ENCODE results near the gene CCDC6. TPM values are rescaled to one million over a fixed set of nuclear protein-coding genes. Genes with fewer than 3 reads are reported as not detected.

CCDC6 gene
- total and polyA plus RNA-seq, 2 of the 8 experiments (the other 6 are each of a cell fraction or from before 2014, with no cell fraction given): 42.2 to 74.4 TPM

GRCh38 chr10:59878915-59879314 is 27.4 kb downstream of the CCDC6 start:
- Histone ChIP-seq H4K5ac (ENCODE audit: insufficient read length, low read depth, low read length) (no peak overlapping the region), H2BK15ac (ENCODE audit: low read length) (no peak overlapping the region), H3K36me3 (ENCODE audit: control insufficient read depth in 2 of 4, insufficient read depth in 4 of 4, low read length in 3 of 4) (no peaks in the 10 kb centered on the region; a peak in 1 of 8 replicates), H4K8ac (ENCODE audit: extremely low read depth, insufficient read depth, low read length) (no peak overlapping the region), H3K9me3 (ENCODE audit: insufficient read depth in 2 of 2, low read depth in 1 of 2, low read length in 1 of 2) (no peaks in the 10 kb centered on the region), H3K4me1 (replicated peaks in 1 of 4; ENCODE audit: control insufficient read depth in 3 of 4, insufficient read depth in 4 of 4, low read length in 3 of 4) (peaks cover 2 to 26% (median 8%) of the 10 kb centered on the region in 4 experiments; a peak in 3 of 7 replicates), H3K23ac (ENCODE audit: insufficient read length) (no peak overlapping the region), H3K4ac (replicated peaks; ENCODE audit: insufficient read length, low read depth, low read length) (no peak overlapping the region), H2BK20ac (ENCODE audit: low read length) (no peak overlapping the region), H3K9ac (replicated peaks in 1 of 4; ENCODE audit: extremely low read depth in 1 of 4, low read depth in 3 of 4, low read length in 3 of 4) (no peak overlapping the region), H2BK12ac (ENCODE audit: low read depth, low read length) (no peak overlapping the region), H2AFZ (ENCODE audit: low read length) (no peak overlapping the region), H4K20me1 (replicated peaks in 1 of 2; ENCODE audit: control insufficient read depth in 1 of 2, insufficient read depth in 2 of 2, low read length in 2 of 2) (peaks cover 2 to 13% of the 10 kb centered on the region in 2 experiments), H3K18ac (ENCODE audit: extremely low read depth, low read length) (no peak overlapping the region), H2BK120ac (replicated peaks; ENCODE audit: low read depth, low read length) (no peak overlapping the region), H3K23me2 (ENCODE audit: low read depth, low read length) (no peaks in the 10 kb centered on the region; the same call in 1 of the 2 replicates), H3K79me1 (ENCODE audit: low read depth, low read length) (peaks cover 7% of the 10 kb centered on the region; the same call in 1 of the 2 replicates), H2BK5ac (ENCODE audit: low read depth, low read length) (no peak overlapping the region), H3K56ac (replicated peaks; ENCODE audit: insufficient read length, low read depth, low read length) (no peak overlapping the region), H4K91ac (replicated peaks; ENCODE audit: insufficient read length, low read length) (no peak overlapping the region), H3K4me2 (ENCODE audit: insufficient read depth in 1 of 2, low read depth in 2 of 2, low read length in 2 of 2) (no peak overlapping the region), H3K4me3 (ENCODE audit: extremely low read depth in 1 of 4, insufficient read depth in 2 of 4, low read depth in 3 of 4, low read length in 4 of 4) (no peak overlapping the region), H2AK5ac (ENCODE audit: low read depth, low read length) (no peak overlapping the region), H3K79me2 (ENCODE audit: control insufficient read depth in 1 of 2, insufficient read depth in 2 of 2, low read length in 2 of 2) (peaks cover 43 to 94% of the 10 kb centered on the region in 2 experiments), H3K27me3 (replicated peaks in 1 of 4; ENCODE audit: control insufficient read depth in 3 of 4, extremely low read depth in 1 of 4, insufficient read depth in 3 of 4, low read length in 3 of 4) (no peaks in the 10 kb centered on the region), H3K14ac (ENCODE audit: insufficient read length) (no peak overlapping the region), H3K27ac (ENCODE audit: low read depth, low read length) (no peak overlapping the region)
- TF ChIP-seq JUN (IDR thresholded peaks at IDR 0.05; ENCODE audit: low read depth, low read length) (no peak), CEBPB (IDR thresholded peaks at IDR 0.05; ENCODE audit: low read depth, low read length) (peak; percentile 94)
- FAIRE-seq: no peak
- WGBS, 2 experiments (ENCODE audit: extremely low coverage in 1 of 2, insufficient coverage in 1 of 2, insufficient read length in 1 of 2, insufficient replicate concordance in 2 of 2, low coverage in 1 of 2, low lambda C conversion rate in 2 of 2, missing lambda C conversion rate in 1 of 2): 94% methylated on average over 2 of the region's 2 CpGs; no CpG with 5 or more reads in 1 of the 2 experiments
- CTCF ChIA-PET (ENCODE audit: partially characterized antibody): interaction anchor here (1.1 to 6.0 kb wide), 3 partner anchors 10 to 16 kb away, joined by 3 to 32 read pairs (median 4); no protein-coding TSS in a partner anchor
- POLR2A ChIA-PET (ENCODE audit: partially characterized antibody): interaction anchor here (1.1 to 1.2 kb wide), 2 partner anchors 10 to 256 kb away, joined by 3 read pairs; no protein-coding TSS in a partner anchor
- DNase-seq (ENCODE audit: low read depth in 1 of 2, low spot score in 2 of 2): no peak

All from H1 (cell line).